Adrenal gland (tissue), 12 donors: ENCODE measurements around the gene PRG2. TPM values are rescaled to one million over a fixed set of nuclear protein-coding genes. Genes with fewer than 3 reads are reported as not detected.

ENCODE experiments used
- DNase-seq, 7 donors: peaks; one replicate each; pipeline ENCODE4 v3.0.0-alpha.2; 2019 to 2020
- H3K27ac ChIP-seq, 5 donors: fragments of 200-600 bp; sonication (generic) in 4 of 5; 1 replicate in 3 of 5; 2 replicates in 2 of 5; pipeline versions ENCODE4 v1.5.1 to v1.8.0; 2016 to 2020; ENCODE audit warnings: mild to moderate bottlenecking in 1 of 5
- H3K27me3 ChIP-seq: fragments of 200-600 bp; 2 replicates; pipeline ENCODE4 v1.8.0; 2021
- H3K36me3 ChIP-seq, 2 donors: fragments of 200-600 bp; replicated peaks in 1 of 2; 1 replicate in 1 of 2; 2 replicates in 1 of 2; pipeline versions ENCODE4 v1.5.1 to v1.8.0; 2018 to 2022
- H3K4me1 ChIP-seq, 2 donors: fragments of 200-600 bp; replicated peaks in 1 of 2; 1 replicate in 1 of 2; 2 replicates in 1 of 2; pipeline versions ENCODE4 v1.5.1 to v1.8.0; 2018 to 2021
- H3K4me3 ChIP-seq, 4 donors: fragments of 200-600 bp; sonication (generic) in 3 of 4; one replicate each; pipeline ENCODE4 v1.5.1; 2016 to 2018
- H3K9me3 ChIP-seq, 3 donors: fragments of 200-600 bp; sonication (generic) in 1 of 3; replicated peaks in 1 of 3; 1 replicate in 2 of 3; 2 replicates in 1 of 3; pipeline versions ENCODE4 v1.5.1 to v1.8.0; 2016 to 2021
- POLR2A ChIP-seq, 2 donors: fragments of 450-650 bp; IDR thresholded peaks; one replicate each; pipeline ENCODE4 v1.6.1; 2017; ENCODE audit warnings: antibody characterized with exemption in 2 of 2, mild to moderate bottlenecking in 2 of 2, moderate library complexity in 1 of 2
- WGBS, 4 donors: extraction: QIAGEN DNeasy Blood & Tissue Kit in 2 of 4; methylation state at CpG; one replicate each; pipeline versions ENCODE4 v1.1.5 to v1.1.7; 2013 to 2017; 5-methylcytosine and 5-hydroxymethylcytosine counted together
- intact Hi-C, 2 donors: fragments of 100-400 bp; cut with DNase I; formaldehyde crosslinking; loops; one replicate each; pipeline versions ENCODE4 v1.14.1 to v1.15.0; 2022 to 2023
- polyA plus RNA-seq, 3 donors: library from polyadenylated mRNA; stranded (reverse); fragments of 200-250 nt in 2 of 3; fragments of 350-450 nt in 1 of 3; fragmentation: Illumina TruSeq in 1 of 3; extraction: RNeasy Lipid Tissue Mini Kit (QIAGEN cat#74804) in 1 of 3; gene quantifications; one replicate each; pipeline ENCODE4 v1.2.3, GENCODE V29; 2013 to 2014
- total RNA-seq, 9 donors: library from RNA; depleted of rRNA in 4 of 9; stranded (reverse); fragments of >200 nt in 4 of 9; fragments of 120-200 nt in 1 of 9; fragmentation: NEBNext Ultra II Directional in 1 of 9; extraction: Animal tissue kit (Norgen Biotek cat#: 25700) in 1 of 9; gene quantifications; one replicate each; pipeline versions ENCODE4 v1.1.0 to v1.2.4, GENCODE V29; 2013 to 2023
- TF ChIP-seq, protein P1 (sequence below), 6 experiments: fragments of 450-650 bp in 4 of 6; fragments of 200-600 bp in 2 of 6; sonication (generic) in 1 of 6; IDR thresholded peaks; 1 replicate in 5 of 6; 2 replicates in 1 of 6; pipeline versions ENCODE4 v1.5.1 to v1.8.0; 2016 to 2021; ENCODE audit warnings: antibody characterized with exemption in 6 of 6, mild to moderate bottlenecking in 2 of 6, moderate library complexity in 1 of 6
- donor health status: healthy with polysubstance abuse.
- donor health status: Bipolar disorder and iron deficiency.
- donor health status: DM: yes; HTN: yes; CAD: no.
- donor health status: DM: no; HTN: no; CAD: no.
- donor health status: DM: no; HTN: no; CAD: no.
- donor health status: DM: yes; HTN: yes; CAD: no.

The PRG2 gene
- total and polyA plus RNA-seq, 12 donors = 0.24 to 0.97 (median 0.27) TPM; not detected in 8

DNA sequence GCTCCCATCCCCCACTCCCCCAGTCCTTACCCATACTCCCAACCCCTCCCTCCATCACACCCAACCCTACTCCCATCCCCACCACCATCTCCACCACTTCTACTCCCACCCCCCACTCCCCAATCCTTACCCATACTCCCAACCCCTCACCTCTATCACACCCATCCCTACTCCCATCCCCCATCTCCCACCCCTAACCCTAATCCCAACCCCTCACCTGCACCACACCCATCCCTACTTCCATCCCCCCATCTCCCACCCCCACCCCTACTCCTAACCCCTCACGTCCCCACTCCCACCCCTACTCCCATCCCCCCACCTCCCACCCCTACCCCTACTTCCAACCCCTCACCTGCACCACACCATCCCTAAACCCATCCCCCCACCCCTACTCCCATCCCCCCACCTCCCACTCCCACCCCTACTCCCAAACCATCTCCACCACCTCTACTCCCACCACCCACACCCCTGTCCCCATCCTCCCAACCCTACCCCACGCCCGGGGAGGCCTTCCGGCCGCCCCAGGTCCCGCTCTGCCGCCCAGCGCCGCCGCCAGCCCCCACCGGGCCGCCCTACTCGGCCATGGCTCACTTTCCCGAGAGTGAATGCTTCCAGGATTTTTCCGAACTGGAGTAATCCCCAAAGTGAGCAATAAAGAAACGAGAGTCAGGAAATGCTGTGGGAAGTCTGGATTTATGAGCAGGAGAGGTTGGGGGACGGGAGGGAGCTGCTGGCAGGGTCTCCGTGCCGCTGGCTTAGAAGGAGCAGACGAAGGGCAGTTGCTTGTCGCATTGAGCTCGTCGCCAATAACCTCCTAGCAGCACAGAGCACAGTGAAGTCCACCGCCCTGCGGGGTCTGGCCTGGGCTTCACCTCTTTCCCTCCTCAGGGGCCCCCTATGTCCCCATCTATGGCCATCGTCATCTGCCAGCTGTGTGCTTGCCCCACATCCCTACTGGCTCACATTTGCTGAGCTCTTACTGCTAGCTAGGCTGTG lies 14.1 kb downstream of the PRG2 start:
- WGBS, 4 donors = 47 to 64% (median 57%) methylated on average over 20 to 26 of the region's 26 CpGs
- no peak for TF ChIP-seq POLR2A (IDR thresholded peaks at IDR 0.05)
- TF ChIP-seq, protein P1, sequence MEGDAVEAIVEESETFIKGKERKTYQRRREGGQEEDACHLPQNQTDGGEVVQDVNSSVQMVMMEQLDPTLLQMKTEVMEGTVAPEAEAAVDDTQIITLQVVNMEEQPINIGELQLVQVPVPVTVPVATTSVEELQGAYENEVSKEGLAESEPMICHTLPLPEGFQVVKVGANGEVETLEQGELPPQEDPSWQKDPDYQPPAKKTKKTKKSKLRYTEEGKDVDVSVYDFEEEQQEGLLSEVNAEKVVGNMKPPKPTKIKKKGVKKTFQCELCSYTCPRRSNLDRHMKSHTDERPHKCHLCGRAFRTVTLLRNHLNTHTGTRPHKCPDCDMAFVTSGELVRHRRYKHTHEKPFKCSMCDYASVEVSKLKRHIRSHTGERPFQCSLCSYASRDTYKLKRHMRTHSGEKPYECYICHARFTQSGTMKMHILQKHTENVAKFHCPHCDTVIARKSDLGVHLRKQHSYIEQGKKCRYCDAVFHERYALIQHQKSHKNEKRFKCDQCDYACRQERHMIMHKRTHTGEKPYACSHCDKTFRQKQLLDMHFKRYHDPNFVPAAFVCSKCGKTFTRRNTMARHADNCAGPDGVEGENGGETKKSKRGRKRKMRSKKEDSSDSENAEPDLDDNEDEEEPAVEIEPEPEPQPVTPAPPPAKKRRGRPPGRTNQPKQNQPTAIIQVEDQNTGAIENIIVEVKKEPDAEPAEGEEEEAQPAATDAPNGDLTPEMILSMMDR (IDR thresholded peaks at IDR 0.05) = no peak
- Histone ChIP-seq H3K27ac (no peak overlapping the region), H3K4me3 (no peak overlapping the region), H3K27me3 (no peaks in the 10 kb centered on the region), H3K36me3 (no peaks in the 10 kb centered on the region), H3K4me1 (no peaks in the 10 kb centered on the region), H3K9me3 (no peaks in the 10 kb centered on the region)
- intact Hi-C loops = no loop called here
- no peak for DNase-seq

DNA sequence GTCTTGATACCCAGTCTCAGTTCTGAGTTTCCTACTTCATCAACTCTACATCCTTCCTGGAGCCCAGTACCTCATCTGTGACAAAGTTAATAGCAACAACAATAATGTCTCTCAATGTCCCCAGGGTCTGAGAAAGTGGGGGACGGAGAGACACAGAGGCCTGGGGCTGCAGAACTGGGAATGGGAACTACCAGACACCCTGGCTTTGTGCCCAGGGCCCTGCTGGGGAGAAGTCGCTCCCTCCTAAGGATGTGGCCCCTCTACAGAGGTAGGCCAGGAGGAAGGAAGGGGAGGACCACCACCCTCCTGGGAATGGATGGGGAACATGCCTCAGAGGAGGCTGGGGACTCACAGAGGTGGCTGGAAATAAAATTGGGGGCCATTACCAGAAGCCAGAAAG lies 15.0 kb downstream of the PRG2 start:
- Histone ChIP-seq H3K4me1 (no peaks in the 10 kb centered on the region), H3K4me3 (no peak overlapping the region), H3K9me3 (no peaks in the 10 kb centered on the region), H3K27ac (no peak overlapping the region), H3K27me3 (no peaks in the 10 kb centered on the region), H3K36me3 (no peaks in the 10 kb centered on the region)
- no peak for TF ChIP-seq POLR2A (IDR thresholded peaks at IDR 0.05)
- TF ChIP-seq, protein P1 (IDR thresholded peaks at IDR 0.05) = no peak
- intact Hi-C loops = no loop called here
- DNase-seq = no peak
- 68 to 77% (median 75%) methylated on average over 2 of the region's 2 CpGs for WGBS, 4 donors

DNA sequence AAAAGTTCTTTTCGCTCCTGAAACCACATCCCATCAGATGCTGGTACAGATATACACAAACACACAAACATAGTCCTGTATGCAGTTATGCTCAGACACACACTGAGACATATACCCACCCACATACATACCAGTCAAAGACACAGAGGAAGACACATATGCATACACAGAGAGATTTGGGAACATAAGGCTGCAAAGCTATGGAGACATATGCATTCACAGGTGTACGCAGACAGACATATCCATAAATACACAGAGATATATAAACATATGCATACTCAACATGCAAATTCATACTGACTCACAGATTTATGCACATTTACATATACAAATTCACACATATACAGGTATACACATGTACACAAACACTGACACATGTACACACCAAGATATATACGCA lies 15.5 kb downstream of the PRG2 start:
- no peak overlapping the region for H3K4me3 ChIP-seq
- WGBS, 4 donors = 86 to 97% (median 96%) methylated on average over 3 of the region's 3 CpGs
- intact Hi-C loops = no loop called here

DNA sequence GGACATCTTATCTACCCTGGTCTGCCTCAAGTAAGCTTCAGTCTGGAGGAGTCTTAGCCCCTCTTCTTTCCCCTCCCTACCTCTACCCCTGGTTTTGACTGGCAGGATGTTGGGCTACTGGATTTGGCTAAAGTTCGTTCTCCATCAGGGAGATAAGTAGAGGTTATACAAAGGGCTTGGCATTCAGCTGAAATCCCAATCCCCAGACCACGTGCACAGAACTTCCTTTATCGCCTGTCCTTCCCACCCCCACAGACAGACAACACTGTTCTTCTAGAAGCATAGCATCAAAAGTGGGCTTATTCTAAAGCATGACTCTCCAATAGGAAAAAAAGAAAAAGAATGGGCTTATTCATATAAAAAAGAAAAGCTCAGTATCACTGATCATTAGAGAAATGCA lies 17.3 kb downstream of the PRG2 start:
- no peak for TF ChIP-seq POLR2A (IDR thresholded peaks at IDR 0.05)
- TF ChIP-seq, protein P1 (IDR thresholded peaks at IDR 0.05) = no peak
- H3K4me1 ChIP-seq = no peaks in the 10 kb centered on the region
- no peak overlapping the region for H3K4me3 ChIP-seq
- 43 to 53% (median 49%) methylated on average over 3 of the region's 3 CpGs for WGBS, 4 donors
- intact Hi-C loops = no loop called here
- no peak overlapping the region for H3K27ac ChIP-seq
- DNase-seq = no peak
- no peaks in the 10 kb centered on the region for H3K9me3 ChIP-seq
- no peaks in the 10 kb centered on the region for H3K27me3 ChIP-seq
- no peaks in the 10 kb centered on the region for H3K36me3 ChIP-seq

More for the DNA sequence above, 15.5 kb downstream of the PRG2 start:
- Histone ChIP-seq H3K27me3 (no peaks in the 10 kb centered on the region), H3K36me3 (no peaks in the 10 kb centered on the region), H3K4me1 (no peaks in the 10 kb centered on the region), H3K9me3 (no peaks in the 10 kb centered on the region), H3K27ac (no peak overlapping the region)
- TF ChIP-seq, protein P1 (IDR thresholded peaks at IDR 0.05) = no peak
- no peak for TF ChIP-seq POLR2A (IDR thresholded peaks at IDR 0.05)
- DNase-seq = no peak
